Endometrial microvascular endothelial cells (primary cell): ENCODE data around the gene CALHM3. TPM values are rescaled to one million over a fixed set of nuclear protein-coding genes. Genes with fewer than 3 reads are reported as not detected.

Experiments used
- in situ Hi-C: cut with HindIII; loops from 2 replicates; pipeline ENCODE4 v1.10.0; 2017; ENCODE audit warnings: low sequenced_read_pairs, low pct_unique_long_range_greater_than_20kb; ENCODE audit errors: inconsistent ontology term
- total RNA-seq: library from RNA; depleted of rRNA; stranded (reverse); fragments of >200 nt; gene quantifications from one replicate; pipeline ENCODE4 v1.2.3, GENCODE V29; 2015; ENCODE audit errors: inconsistent ontology term

Gene CALHM3
- total RNA-seq, 1 donor from 2014 or later, result not detected

- in situ Hi-C loops, result no loop called here
These were observed 39.3 kb downstream of the CALHM3 start for GRCh38 chr10:103439776-103440175.

GRCh38 chr10:103433858-103434257 is 45.2 kb downstream of the CALHM3 start:
- in situ Hi-C loops, result no loop called here

GRCh38 chr10:103431902-103432301 is 47.1 kb downstream of the CALHM3 start:
- in situ Hi-C loops, result no loop called here

GRCh38 chr10:103429647-103430046 is 49.4 kb downstream of the CALHM3 start:
- in situ Hi-C loops, result no loop called here

GRCh38 chr10:103428989-103429643 is 49.9 kb downstream of the CALHM3 start:
- in situ Hi-C loops, result no loop called here

- in situ Hi-C loops, result no loop called here
These were observed 51.2 kb downstream of the CALHM3 start for GRCh38 chr10:103427866-103428265.

GRCh38 chr10:103423748-103424147 is 55.3 kb downstream of the CALHM3 start:
- in situ Hi-C loops, result no loop called here

Other genes starting within 250 kb of the CALHM3 start
- 0.09 TPM for gene RPEL1, start 233.4 kb downstream of the CALHM3 start, total RNA-seq
- 0.46 TPM for gene INA, start 202.1 kb downstream of the CALHM3 start, total RNA-seq
- 17.7 TPM for gene PCGF6, start 128.1 kb downstream of the CALHM3 start, total RNA-seq
- 6.4 TPM for gene TAF5, start 111.3 kb downstream of the CALHM3 start, total RNA-seq
- gene ATP5MK, start 82.8 kb downstream of the CALHM3 start, total RNA-seq, result 425 TPM
- gene PDCD11, start 82.6 kb downstream of the CALHM3 start, total RNA-seq, result 43.3 TPM
- gene CALHM2, start 26.9 kb downstream of the CALHM3 start, total RNA-seq, result 15.1 TPM
- gene CALHM1, start 20.3 kb downstream of the CALHM3 start, total RNA-seq, result not detected
- gene NEURL1, start 14.5 kb upstream of the CALHM3 start, total RNA-seq, result not detected